Uterus (tissue), 2 donors: ENCODE results near the gene RPS6KA1.

ENCODE experiments used
- POLR2A ChIP-seq, 2 donors: fragments of 450-650 bp; IDR thresholded peaks; one replicate each; pipeline ENCODE4 v1.6.1; 2016; ENCODE audit warnings: antibody characterized with exemption in 2 of 2, mild to moderate bottlenecking in 1 of 2, moderate library complexity in 1 of 2
- TF ChIP-seq, protein P1 (sequence below), 4 experiments: fragments of 200-600 bp in 2 of 4; fragments of 450-650 bp in 2 of 4; sonication (generic) in 2 of 4; IDR thresholded peaks; one replicate each; pipeline ENCODE4 v1.5.1; 2016 to 2019; ENCODE audit warnings: antibody characterized with exemption in 4 of 4, mild to moderate bottlenecking in 2 of 4, moderate library complexity in 1 of 4

DNA sequence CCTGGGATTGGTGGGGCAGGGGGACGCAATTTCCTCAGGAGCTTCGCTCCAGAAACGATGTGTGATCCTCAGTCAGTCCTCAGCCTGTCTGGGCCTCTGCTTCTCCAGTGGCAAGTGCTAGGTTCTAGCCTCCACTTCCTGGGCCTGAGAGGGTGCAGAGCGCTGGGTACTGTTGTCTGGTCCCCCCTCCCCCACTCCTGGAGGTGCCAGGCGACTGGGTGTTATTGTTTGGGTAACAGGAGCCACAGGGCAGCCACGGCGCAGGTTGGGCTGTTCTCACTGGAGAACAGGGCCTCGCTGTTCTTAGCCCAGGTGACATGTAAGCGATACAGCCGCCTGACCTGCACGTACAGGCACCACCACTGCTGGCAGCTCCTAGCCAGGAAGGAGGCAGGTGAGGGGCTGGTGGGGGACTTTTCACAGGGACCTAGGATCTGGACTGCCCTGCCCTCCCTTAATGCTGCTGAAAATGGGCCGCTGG lies 2.1 kb downstream of the RPS6KA1 start:
- TF ChIP-seq, protein P1, sequence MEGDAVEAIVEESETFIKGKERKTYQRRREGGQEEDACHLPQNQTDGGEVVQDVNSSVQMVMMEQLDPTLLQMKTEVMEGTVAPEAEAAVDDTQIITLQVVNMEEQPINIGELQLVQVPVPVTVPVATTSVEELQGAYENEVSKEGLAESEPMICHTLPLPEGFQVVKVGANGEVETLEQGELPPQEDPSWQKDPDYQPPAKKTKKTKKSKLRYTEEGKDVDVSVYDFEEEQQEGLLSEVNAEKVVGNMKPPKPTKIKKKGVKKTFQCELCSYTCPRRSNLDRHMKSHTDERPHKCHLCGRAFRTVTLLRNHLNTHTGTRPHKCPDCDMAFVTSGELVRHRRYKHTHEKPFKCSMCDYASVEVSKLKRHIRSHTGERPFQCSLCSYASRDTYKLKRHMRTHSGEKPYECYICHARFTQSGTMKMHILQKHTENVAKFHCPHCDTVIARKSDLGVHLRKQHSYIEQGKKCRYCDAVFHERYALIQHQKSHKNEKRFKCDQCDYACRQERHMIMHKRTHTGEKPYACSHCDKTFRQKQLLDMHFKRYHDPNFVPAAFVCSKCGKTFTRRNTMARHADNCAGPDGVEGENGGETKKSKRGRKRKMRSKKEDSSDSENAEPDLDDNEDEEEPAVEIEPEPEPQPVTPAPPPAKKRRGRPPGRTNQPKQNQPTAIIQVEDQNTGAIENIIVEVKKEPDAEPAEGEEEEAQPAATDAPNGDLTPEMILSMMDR (IDR thresholded peaks at IDR 0.05), result no peak
- TF ChIP-seq POLR2A (IDR thresholded peaks at IDR 0.05), result no peak
